Measurements from ENCODE around the gene TMEM145. TPM values are rescaled to one million over a fixed set of nuclear protein-coding genes. Genes with fewer than 3 reads are reported as not detected.
"Not testable (repeated sequence)": the region's sequence is repeated elsewhere in the genome, so short reads cannot be mapped to it uniquely, and the experiment has no call there.

Gene TMEM145
- total RNA-seq, 1 donor from 2014 or later, result not detected

- DNase-seq (ENCODE audit: low spot score) (no peak), ATAC-seq (no peak)
- intact Hi-C loops (cut with DNase I), result loop anchor here (10.0 kb wide), 1 partner anchor 191 kb away; the partner anchor contains the start of gene POU2F2
These were observed 13.0 kb downstream of the TMEM145 start for GRCh38 chr19:42325896-42326771.

- no peak for ATAC-seq
- intact Hi-C loops (cut with DNase I), result loop anchor here (10.0 kb wide), 1 partner anchor 192 kb away; the partner anchor contains the start of gene POU2F2
- DNase-seq (ENCODE audit: low spot score), result no peak
These were observed 13.9 kb downstream of the TMEM145 start for GRCh38 chr19:42326969-42327368.

- no peak for ATAC-seq
- intact Hi-C loops (cut with DNase I), result loop anchor here (10.0 kb wide), 1 partner anchor 193 kb away; the partner anchor contains the start of gene POU2F2
- DNase-seq (ENCODE audit: low spot score), result no peak
These were observed 14.3 kb downstream of the TMEM145 start for GRCh38 chr19:42327381-42327780.

- intact Hi-C loops (cut with DNase I), result loop anchor here (10.0 kb wide), 1 partner anchor 193 kb away; the partner anchor contains the start of gene POU2F2
- no peak for ATAC-seq
- DNase-seq (ENCODE audit: low spot score), result no peak
These were observed 15.0 kb downstream of the TMEM145 start for GRCh38 chr19:42328106-42328505.

- DNase-seq (ENCODE audit: low spot score) (no peak), ATAC-seq (no peak)
- intact Hi-C loops (cut with DNase I), result loop anchor here (10.0 kb wide), 1 partner anchor 194 kb away; the partner anchor contains the start of gene POU2F2
These were observed 15.7 kb downstream of the TMEM145 start for GRCh38 chr19:42328854-42329253.

GRCh38 chr19:42330241-42330711 lies 17.2 kb downstream of the TMEM145 start:
- DNase-seq (ENCODE audit: low spot score) (no peak), ATAC-seq (peak; percentile 20)
- intact Hi-C loops (cut with DNase I), result no loop called here

- intact Hi-C loops (cut with DNase I); DNase-seq (ENCODE audit: low spot score); ATAC-seq: not testable (repeated sequence)
These were observed 18.2 kb downstream of the TMEM145 start for GRCh38 chr19:42331333-42331732.

- no peak for ATAC-seq
- no peak for DNase-seq (ENCODE audit: low spot score)
- intact Hi-C loops (cut with DNase I), result no loop called here
These were observed 18.9 kb downstream of the TMEM145 start for GRCh38 chr19:42332059-42332458.

- DNase-seq (ENCODE audit: low spot score), result no peak
- no peak for ATAC-seq
- intact Hi-C loops (cut with DNase I), result no loop called here
These were observed 19.9 kb downstream of the TMEM145 start for GRCh38 chr19:42333018-42333417.

- DNase-seq (ENCODE audit: low spot score) (no peak), ATAC-seq (peak; percentile 24)
- intact Hi-C loops (cut with DNase I), result no loop called here
These were observed 21.0 kb downstream of the TMEM145 start for GRCh38 chr19:42333975-42334696.

GRCh38 chr19:42334697-42335373 lies 21.7 kb downstream of the TMEM145 start:
- DNase-seq (ENCODE audit: low spot score) (no peak), ATAC-seq (no peak)
- intact Hi-C loops (cut with DNase I), result no loop called here

GRCh38 chr19:42335374-42335936 lies 22.3 kb downstream of the TMEM145 start:
- intact Hi-C loops (cut with DNase I), result no loop called here
- DNase-seq (ENCODE audit: low spot score) (no peak), ATAC-seq (no peak)

- DNase-seq (ENCODE audit: low spot score), result no peak
- intact Hi-C loops (cut with DNase I), result no loop called here
- ATAC-seq, result no peak
These were observed 22.9 kb downstream of the TMEM145 start for GRCh38 chr19:42335971-42336370.

GRCh38 chr19:42339126-42339860 lies 26.2 kb downstream of the TMEM145 start:
- ATAC-seq; intact Hi-C loops (cut with DNase I); DNase-seq (ENCODE audit: low spot score): not testable (repeated sequence)

GRCh38 chr19:42339922-42340321 lies 26.8 kb downstream of the TMEM145 start:
- ATAC-seq; intact Hi-C loops (cut with DNase I); DNase-seq (ENCODE audit: low spot score): not testable (repeated sequence)

- intact Hi-C loops (cut with DNase I), result no loop called here
- DNase-seq (ENCODE audit: low spot score) (no peak), ATAC-seq (no peak)
These were observed 30.4 kb downstream of the TMEM145 start for GRCh38 chr19:42343344-42344110.

- ATAC-seq (no peak), DNase-seq (ENCODE audit: low spot score) (no peak)
- intact Hi-C loops (cut with DNase I), result no loop called here
These were observed 31.3 kb downstream of the TMEM145 start for GRCh38 chr19:42344336-42344893.

Measured in sciatic nerve (tissue), 2 donors.